Astrocyte (in vitro differentiated cells and primary cell): ENCODE results near the gene VKORC1. TPM values are rescaled to one million over a fixed set of nuclear protein-coding genes. Genes with fewer than 3 reads are reported as not detected.

Source experiments
- DNase-seq: peaks from one replicate; pipeline ENCODE4 v3.0.0-alpha.2; 2010; ENCODE audit warnings: low read depth
- FAIRE-seq: peaks from 2 replicates; lab custom pipeline; 2011; peaks lifted over from hg19 to GRCh38; lab: Jason Lieb, UNC
- H2AFZ ChIP-seq: 2 replicates; pipeline ENCODE4 v1.6.0; 2012; ENCODE audit warnings: low read depth, low read length, inconsistent platforms
- H3K27ac ChIP-seq: 2 replicates; pipeline ENCODE4 v1.5.1; 2011; ENCODE audit warnings: low read depth, low read length, inconsistent platforms
- H3K27me3 ChIP-seq: 2 replicates; pipeline ENCODE4 v1.6.0; 2011; ENCODE audit warnings: low read length, inconsistent platforms; ENCODE audit not compliant: insufficient read depth
- H3K36me3 ChIP-seq: 2 replicates; pipeline ENCODE4 v1.5.1; 2011; ENCODE audit warnings: low read length, inconsistent platforms; ENCODE audit not compliant: insufficient read depth
- H3K4me1 ChIP-seq: 2 replicates; pipeline ENCODE4 v1.5.1; 2011; ENCODE audit warnings: low read length, inconsistent platforms; ENCODE audit not compliant: insufficient read depth
- H3K4me2 ChIP-seq: 2 replicates; pipeline ENCODE4 v1.6.0; 2012; ENCODE audit warnings: low read length, inconsistent platforms
- H3K4me3 ChIP-seq: 2 replicates; pipeline ENCODE4 v1.5.1; 2011; ENCODE audit warnings: low read depth, mild to moderate bottlenecking, low read length, inconsistent platforms; ENCODE audit not compliant: insufficient read depth
- H3K79me2 ChIP-seq: 2 replicates; pipeline ENCODE4 v1.6.0; 2012; ENCODE audit warnings: mild to moderate bottlenecking, low read length, inconsistent platforms; ENCODE audit not compliant: insufficient read depth
- H3K9ac ChIP-seq: 2 replicates; pipeline ENCODE4 v1.6.0; 2012; ENCODE audit warnings: mild to moderate bottlenecking, low read length, inconsistent platforms
- H3K9me3 ChIP-seq: 2 replicates; pipeline ENCODE4 v1.5.1; 2012; ENCODE audit warnings: low read depth, mild to moderate bottlenecking, low read length, inconsistent platforms; ENCODE audit not compliant: insufficient read depth
- H4K20me1 ChIP-seq: 2 replicates; pipeline ENCODE4 v1.6.0; 2012; ENCODE audit warnings: low read length, inconsistent platforms; ENCODE audit not compliant: insufficient read depth
- H3K27ac Mint-ChIP-seq: one replicate; pipeline ENCODE4 v1.8.0; 2021; ENCODE audit warnings: mild to moderate bottlenecking, mixed read lengths; ENCODE audit not compliant: unreplicated experiment
- H3K27me3 Mint-ChIP-seq: one replicate; pipeline ENCODE4 v1.8.0; 2021; ENCODE audit warnings: low read depth, mixed read lengths; ENCODE audit not compliant: unreplicated experiment
- H3K36me3 Mint-ChIP-seq: one replicate; pipeline ENCODE4 v1.8.0; 2021; ENCODE audit warnings: low read depth, mixed read lengths; ENCODE audit not compliant: unreplicated experiment
- H3K4me1 Mint-ChIP-seq: one replicate; pipeline ENCODE4 v1.8.0; 2021; ENCODE audit warnings: low read depth, mixed read lengths; ENCODE audit not compliant: unreplicated experiment
- H3K4me3 Mint-ChIP-seq: one replicate; pipeline ENCODE4 v1.8.0; 2021; ENCODE audit warnings: mild to moderate bottlenecking, moderate library complexity, mixed read lengths; ENCODE audit not compliant: unreplicated experiment
- H3K9me3 Mint-ChIP-seq: one replicate; pipeline ENCODE4 v1.8.0; 2021; ENCODE audit warnings: mild to moderate bottlenecking, mixed read lengths; ENCODE audit not compliant: unreplicated experiment
- CTCF ChIP-seq: IDR thresholded peaks from 2 replicates; pipeline ENCODE4 v1.5.1; 2011; ENCODE audit warnings: low read depth, mild to moderate bottlenecking, inconsistent platforms, low read length, moderate library complexity; ENCODE audit not compliant: insufficient read depth
- EZH2 ChIP-seq: IDR thresholded peaks from 2 replicates; pipeline ENCODE4 v1.6.1; 2012; ENCODE audit warnings: mild to moderate bottlenecking, low read length, inconsistent platforms; ENCODE audit not compliant: insufficient read depth
- total RNA-seq: library from RNA; stranded (reverse); gene quantifications from 2 replicates; pipeline ENCODE4 v1.2.1, GENCODE V29; 2021

VKORC1 gene
- total RNA-seq, 1 donor from 2014 or later: 133 TPM

GRCh38 chr16:31085873-31086628 lies 8.5 kb downstream of the VKORC1 start:
- Histone ChIP-seq H3K27ac (no peak overlapping the region), H3K79me2 (peaks cover 32% of the 10 kb centered on the region), H3K9me3 (no peaks in the 10 kb centered on the region), H3K4me1 (peaks cover 8% of the 10 kb centered on the region), H4K20me1 (peaks cover 43% of the 10 kb centered on the region), H3K4me3 (no peak overlapping the region), H3K27me3 (no peaks in the 10 kb centered on the region), H3K9ac (peak overlapping the region; percentile 23), H3K4me2 (no peak overlapping the region), H2AFZ (no peak overlapping the region), H3K36me3 (peaks cover 5% of the 10 kb centered on the region)
- Mint-ChIP-seq H3K27me3 (no peaks in the 10 kb centered on the region), H3K4me3 (peak overlapping the region; percentile 40), H3K9me3 (no peaks in the 10 kb centered on the region), H3K36me3 (peaks cover 12% of the 10 kb centered on the region), H3K27ac (no peak overlapping the region), H3K4me1 (peaks cover 7% of the 10 kb centered on the region)
- DNase-seq (no peak), FAIRE-seq (no peak)
- TF ChIP-seq CTCF: no peak
- TF ChIP-seq EZH2: no peak

- peaks cover 33% of the 10 kb centered on the region for H3K79me2 ChIP-seq
- H3K9me3 ChIP-seq: no peaks in the 10 kb centered on the region
- peak overlapping the region; percentile 23 for H3K9ac ChIP-seq
- Mint-ChIP-seq H3K9me3 (no peaks in the 10 kb centered on the region), H3K4me1 (peaks cover 2% of the 10 kb centered on the region), H3K4me3 (no peak overlapping the region), H3K36me3 (peaks cover 13% of the 10 kb centered on the region), H3K27ac (peak overlapping the region; percentile 66), H3K27me3 (no peaks in the 10 kb centered on the region)
- H3K27me3 ChIP-seq: no peaks in the 10 kb centered on the region
- no peak overlapping the region for H3K4me2 ChIP-seq
- peaks cover 8% of the 10 kb centered on the region for H3K4me1 ChIP-seq
- peaks cover 3% of the 10 kb centered on the region for H3K36me3 ChIP-seq
- TF ChIP-seq CTCF: no peak
- no peak for TF ChIP-seq EZH2
- no peak for DNase-seq
- peaks cover 47% of the 10 kb centered on the region for H4K20me1 ChIP-seq
- no peak for FAIRE-seq
- no peak overlapping the region for H3K4me3 ChIP-seq
- H2AFZ ChIP-seq: no peak overlapping the region
- H3K27ac ChIP-seq: no peak overlapping the region
Observed at GRCh38 chr16:31085411-31085810, 9.2 kb downstream of the VKORC1 start.
